K562 (cell line): Measurements from ENCODE around the gene ZNRF1. TPM values are rescaled to one million over a fixed set of nuclear protein-coding genes. Genes with fewer than 3 reads are reported as not detected.
A peak's percentile ranks its signal among the peaks of the same experiment; 100 is the strongest.

Source experiments
- ATAC-seq: fragments of 200-7000 bp; cut with Tn5 transposase; 3 replicates; pipeline ENCODE4 v1.9.1; 2020; ENCODE audit warnings: moderate library complexity
- BruUV-seq: library from RNA; stranded (reverse); fragments of 400-500 nt; replicated peaks from 2 replicates; lab custom pipeline; 2021; lab: Mats Ljungman, UMichigan
- CTCF ChIA-PET: fragments of 300-600 bp; formaldehyde crosslinking; extraction: SDS; loops from one replicate; lab custom pipeline; 2021; ENCODE audit warnings: low intra/inter-chr PET ratio; lab: Yijun Ruan, JAX
- POLR2A ChIA-PET: fragments of 300-600, 350-650 bp; sonication (Branson Sonifier 250); formaldehyde crosslinking; extraction: SDS; loops from one replicate; lab custom pipeline; 2021; ENCODE audit warnings: antibody characterized with exemption, inconsistent platforms; lab: Yijun Ruan, JAX
- DNase-seq, 4 experiments: peaks; one replicate each; pipeline versions ENCODE4 v3.0.0 to v3.0.0-alpha.2; 2011 to 2018; ENCODE audit warnings: low spot score in 3 of 4, mixed read lengths in 3 of 4; ENCODE audit errors: extremely low read depth in 1 of 4
- FAIRE-seq: peaks from 2 replicates; lab custom pipeline; 2011; peaks lifted over from hg19 to GRCh38; lab: Jason Lieb, UNC
- H2AFZ ChIP-seq: 2 replicates; pipeline ENCODE4 v1.6.0; 2011; ENCODE audit warnings: low read depth, low read length, control low read depth, inconsistent platforms
- H3K27ac ChIP-seq: fragments of 200-600 bp; 3 replicates; pipeline ENCODE4 v1.8.0; 2011; ENCODE audit warnings: low read depth, mild to moderate bottlenecking, control low read depth, inconsistent platforms, low read length, moderate library complexity, mixed read lengths; ENCODE audit errors: extremely low read depth
- H3K27me3 ChIP-seq, 2 experiments: fragments of 300-600 bp in 1 of 2; 2 replicates in 1 of 2; 3 replicates in 1 of 2; pipeline versions ENCODE4 v1.6.0 to v1.8.0; 2011; ENCODE audit warnings: inconsistent platforms in 2 of 2, low read length in 2 of 2, mild to moderate bottlenecking in 1 of 2, mixed read lengths in 1 of 2, moderate library complexity in 1 of 2; ENCODE audit not compliant: control insufficient read depth in 2 of 2, insufficient read depth in 2 of 2
- H3K36me3 ChIP-seq: fragments of 300-600 bp; 3 replicates; pipeline ENCODE4 v1.8.0; 2011; ENCODE audit warnings: mild to moderate bottlenecking, low read length, inconsistent platforms; ENCODE audit not compliant: control insufficient read depth, insufficient read depth
- H3K4me1 ChIP-seq, 2 experiments: fragments of 200-600 bp in 1 of 2; replicated peaks in 1 of 2; 2 replicates in 1 of 2; 3 replicates in 1 of 2; pipeline versions ENCODE4 v1.5.1 to v1.8.0; 2011; ENCODE audit warnings: inconsistent platforms in 2 of 2, low read length in 2 of 2, mild to moderate bottlenecking in 1 of 2, mixed read lengths in 1 of 2, moderate library complexity in 1 of 2; ENCODE audit not compliant: control insufficient read depth in 2 of 2, insufficient read depth in 2 of 2
- H3K4me2 ChIP-seq: 2 replicates; pipeline ENCODE4 v1.6.1; 2011; ENCODE audit warnings: low read length, control low read depth, inconsistent platforms, mixed read lengths; ENCODE audit not compliant: insufficient read depth
- H3K4me3 ChIP-seq: fragments of 200-600 bp; sonication (generic), shearing (Covaris generic); 2 replicates; pipeline ENCODE4 v1.5.1; 2016; ENCODE audit warnings: control low read depth, inconsistent platforms
- H3K79me2 ChIP-seq: fragments of 200-600 bp; 3 replicates; pipeline ENCODE4 v1.8.0; 2011; ENCODE audit warnings: low read length, inconsistent platforms; ENCODE audit not compliant: control insufficient read depth, insufficient read depth
- H3K9ac ChIP-seq, 2 experiments: 2 replicates each; pipeline versions ENCODE4 v1.6.0 to v1.6.1; 2011; ENCODE audit warnings: low read depth in 2 of 2, low read length in 2 of 2, control low read depth in 1 of 2, inconsistent platforms in 1 of 2, mild to moderate bottlenecking in 1 of 2, mixed read lengths in 1 of 2; ENCODE audit not compliant: insufficient read depth in 1 of 2
- H3K9me1 ChIP-seq: one replicate; pipeline ENCODE4 v1.6.0; 2011; ENCODE audit warnings: inconsistent platforms, mild to moderate bottlenecking, low read length, moderate library complexity; ENCODE audit not compliant: control insufficient read depth, insufficient read depth
- H3K9me3 ChIP-seq: replicated peaks from 2 replicates; pipeline ENCODE4 v1.5.1; 2011; ENCODE audit warnings: low read depth, low read length, inconsistent platforms; ENCODE audit not compliant: control insufficient read depth, insufficient read depth
- H4K20me1 ChIP-seq: replicated peaks from 2 replicates; pipeline ENCODE4 v1.6.1; 2011; ENCODE audit warnings: low read length, inconsistent platforms, mixed read lengths; ENCODE audit not compliant: control insufficient read depth, insufficient read depth
- BCOR ChIP-seq: fragments of 450-650 bp; IDR thresholded peaks from 2 replicates; pipeline ENCODE4 v1.6.1; 2016
- DPF2 ChIP-seq: fragments of 450-650 bp; IDR thresholded peaks from 2 replicates; pipeline ENCODE4 v1.6.1; 2016
- NCOA4 ChIP-seq: fragments of 450-650 bp; IDR thresholded peaks from 2 replicates; pipeline ENCODE4 v1.6.1; 2018; ENCODE audit warnings: mild to moderate bottlenecking; ENCODE audit not compliant: partially characterized antibody
- NR4A1 ChIP-seq, 2 experiments: fragments of 250-450 bp in 1 of 2; fragments of 450-650 bp in 1 of 2; sonication (Bioruptor Pico) in 1 of 2; IDR thresholded peaks; 2 replicates each; pipeline versions ENCODE4 v1.4.0 to v1.6.1; 2016 to 2020; ENCODE audit warnings: mild to moderate bottlenecking in 2 of 2, missing compliant biosample characterization in 1 of 2, missing genetic modification characterization in 1 of 2, moderate library complexity in 1 of 2
- PRMT5 ChIP-seq: sonication (generic); formaldehyde crosslinking; IDR thresholded peaks from 2 replicates; pipeline ENCODE4 v1.5.0; 2020; ENCODE audit warnings: missing genetic modification reagents
- ZFPM2 ChIP-seq: fragments of 250-450 bp; sonication (Bioruptor Pico); IDR thresholded peaks from 2 replicates; pipeline ENCODE4 v1.5.1; 2022; ENCODE audit warnings: mild to moderate bottlenecking
- WGBS: fragments of 100-300 bp; shearing (Covaris generic); methylation state at CpG from one replicate; pipeline ENCODE4 v1.1.6; 2016; ENCODE audit warnings: low coverage, mixed read lengths; ENCODE audit not compliant: insufficient coverage; ENCODE audit errors: missing lambda C conversion rate; 5-methylcytosine and 5-hydroxymethylcytosine counted together
- in situ Hi-C: fragments of 300-500 bp; cut with MboI; formaldehyde crosslinking; loops from 4 replicates; pipeline ENCODE4 v1.15.0; 2018; ENCODE audit warnings: inconsistent platforms, mixed read lengths
- intact Hi-C: fragments of 100-400 bp; cut with micrococcal nuclease; formaldehyde crosslinking; loops from 2 replicates; pipeline ENCODE4 v1.14.2; 2022
- polyA plus RNA-seq, 8 experiments: library from polyadenylated mRNA; depleted of rRNA in 4 of 8; stranded (reverse) in 5 of 8; unstranded in 3 of 8; fragments of >200 nt; fragmentation: Nextera tagmentation in 2 of 8; fragmentation: Illumina TruSeq in 1 of 8; extraction: Ambion mirVana in 2 of 8; extraction: Trizol in 1 of 8; gene quantifications; 2 replicates each; pipeline versions ENCODE4 v1.2.1 to v1.2.3, GENCODE V29; 2011 to 2014; ENCODE audit warnings: inconsistent platforms in 1 of 8, missing spikeins in 1 of 8
- total RNA-seq, 7 experiments: library from RNA; depleted of rRNA in 6 of 7; stranded (reverse); fragments of >200 nt in 6 of 7; fragmentation: Illumina TruSeq in 2 of 7; extraction: Trizol in 2 of 7; gene quantifications; 2 replicates each; pipeline versions ENCODE4 v1.2.1 to v1.2.3, GENCODE V29; 2011 to 2021; ENCODE audit warnings: low replicate concordance in 1 of 7
- TF ChIP-seq, protein P1 (sequence below): sonication (generic); formaldehyde crosslinking; IDR thresholded peaks from 2 replicates; pipeline ENCODE4 v1.8.0; 2023; ENCODE audit warnings: missing genetic modification reagents, mild to moderate bottlenecking, borderline replicate concordance
- TF ChIP-seq, protein P2 (sequence below): fragments of 450-650 bp; formaldehyde crosslinking; IDR thresholded peaks from 2 replicates; pipeline ENCODE4 v1.4.0; 2020; ENCODE audit warnings: mild to moderate bottlenecking, moderate library complexity

ZNRF1 gene
- total and polyA plus RNA-seq, 9 of the 15 experiments (the other 6 are each of a cell fraction or from before 2014, with no cell fraction given) = 9.5 to 37.7 (median 20.0) TPM

DNA sequence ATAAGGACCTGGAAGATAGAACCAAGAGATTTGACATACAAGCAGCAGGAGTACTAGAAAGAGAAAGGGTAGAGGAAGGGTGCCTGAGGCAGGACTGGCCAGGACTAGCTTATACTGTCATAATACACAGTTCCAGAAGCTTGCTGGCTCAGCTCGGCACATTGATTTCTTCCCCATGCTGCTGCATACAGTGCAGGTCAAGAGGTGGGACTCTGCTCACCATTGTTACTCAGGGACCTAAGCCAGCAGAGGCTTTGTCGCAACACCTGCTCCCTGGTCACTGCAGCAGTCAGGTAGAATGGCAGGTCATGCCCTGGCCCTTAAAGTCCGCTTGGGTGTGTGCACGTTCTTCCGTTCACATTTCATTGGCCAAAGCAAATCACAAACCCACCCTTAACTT is 85.0 kb downstream of the ZNRF1 start:
- FAIRE-seq (no peak), ATAC-seq (peak; percentile 6; the same call in 1 of the 3 replicates), DNase-seq (no peak)
- H3K4me1 ChIP-seq = peaks cover 30 to 60% of the 10 kb centered on the region in 2 experiments
- H3K9me1 ChIP-seq = no peaks in the 10 kb centered on the region
- H4K20me1 ChIP-seq = no peaks in the 10 kb centered on the region
- no peaks in the 10 kb centered on the region for H3K9me3 ChIP-seq
- no peak for TF ChIP-seq PRMT5 (CRISPR knock-in tag)
- no peak for TF ChIP-seq NCOA4
- TF ChIP-seq BCOR = no peak
- no peak for TF ChIP-seq NR4A1 (CRISPR knock-in tag; IDR thresholded peaks at IDR 0.05)
- no peak for TF ChIP-seq NR4A1 (tag; IDR thresholded peaks at IDR 0.05)
- no peak for TF ChIP-seq DPF2
- TF ChIP-seq, protein P1, sequence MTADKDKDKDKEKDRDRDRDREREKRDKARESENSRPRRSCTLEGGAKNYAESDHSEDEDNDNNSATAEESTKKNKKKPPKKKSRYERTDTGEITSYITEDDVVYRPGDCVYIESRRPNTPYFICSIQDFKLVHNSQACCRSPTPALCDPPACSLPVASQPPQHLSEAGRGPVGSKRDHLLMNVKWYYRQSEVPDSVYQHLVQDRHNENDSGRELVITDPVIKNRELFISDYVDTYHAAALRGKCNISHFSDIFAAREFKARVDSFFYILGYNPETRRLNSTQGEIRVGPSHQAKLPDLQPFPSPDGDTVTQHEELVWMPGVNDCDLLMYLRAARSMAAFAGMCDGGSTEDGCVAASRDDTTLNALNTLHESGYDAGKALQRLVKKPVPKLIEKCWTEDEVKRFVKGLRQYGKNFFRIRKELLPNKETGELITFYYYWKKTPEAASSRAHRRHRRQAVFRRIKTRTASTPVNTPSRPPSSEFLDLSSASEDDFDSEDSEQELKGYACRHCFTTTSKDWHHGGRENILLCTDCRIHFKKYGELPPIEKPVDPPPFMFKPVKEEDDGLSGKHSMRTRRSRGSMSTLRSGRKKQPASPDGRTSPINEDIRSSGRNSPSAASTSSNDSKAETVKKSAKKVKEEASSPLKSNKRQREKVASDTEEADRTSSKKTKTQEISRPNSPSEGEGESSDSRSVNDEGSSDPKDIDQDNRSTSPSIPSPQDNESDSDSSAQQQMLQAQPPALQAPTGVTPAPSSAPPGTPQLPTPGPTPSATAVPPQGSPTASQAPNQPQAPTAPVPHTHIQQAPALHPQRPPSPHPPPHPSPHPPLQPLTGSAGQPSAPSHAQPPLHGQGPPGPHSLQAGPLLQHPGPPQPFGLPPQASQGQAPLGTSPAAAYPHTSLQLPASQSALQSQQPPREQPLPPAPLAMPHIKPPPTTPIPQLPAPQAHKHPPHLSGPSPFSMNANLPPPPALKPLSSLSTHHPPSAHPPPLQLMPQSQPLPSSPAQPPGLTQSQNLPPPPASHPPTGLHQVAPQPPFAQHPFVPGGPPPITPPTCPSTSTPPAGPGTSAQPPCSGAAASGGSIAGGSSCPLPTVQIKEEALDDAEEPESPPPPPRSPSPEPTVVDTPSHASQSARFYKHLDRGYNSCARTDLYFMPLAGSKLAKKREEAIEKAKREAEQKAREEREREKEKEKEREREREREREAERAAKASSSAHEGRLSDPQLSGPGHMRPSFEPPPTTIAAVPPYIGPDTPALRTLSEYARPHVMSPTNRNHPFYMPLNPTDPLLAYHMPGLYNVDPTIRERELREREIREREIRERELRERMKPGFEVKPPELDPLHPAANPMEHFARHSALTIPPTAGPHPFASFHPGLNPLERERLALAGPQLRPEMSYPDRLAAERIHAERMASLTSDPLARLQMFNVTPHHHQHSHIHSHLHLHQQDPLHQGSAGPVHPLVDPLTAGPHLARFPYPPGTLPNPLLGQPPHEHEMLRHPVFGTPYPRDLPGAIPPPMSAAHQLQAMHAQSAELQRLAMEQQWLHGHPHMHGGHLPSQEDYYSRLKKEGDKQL (CRISPR knock-in tag) = no peak
- TF ChIP-seq, protein P2, sequence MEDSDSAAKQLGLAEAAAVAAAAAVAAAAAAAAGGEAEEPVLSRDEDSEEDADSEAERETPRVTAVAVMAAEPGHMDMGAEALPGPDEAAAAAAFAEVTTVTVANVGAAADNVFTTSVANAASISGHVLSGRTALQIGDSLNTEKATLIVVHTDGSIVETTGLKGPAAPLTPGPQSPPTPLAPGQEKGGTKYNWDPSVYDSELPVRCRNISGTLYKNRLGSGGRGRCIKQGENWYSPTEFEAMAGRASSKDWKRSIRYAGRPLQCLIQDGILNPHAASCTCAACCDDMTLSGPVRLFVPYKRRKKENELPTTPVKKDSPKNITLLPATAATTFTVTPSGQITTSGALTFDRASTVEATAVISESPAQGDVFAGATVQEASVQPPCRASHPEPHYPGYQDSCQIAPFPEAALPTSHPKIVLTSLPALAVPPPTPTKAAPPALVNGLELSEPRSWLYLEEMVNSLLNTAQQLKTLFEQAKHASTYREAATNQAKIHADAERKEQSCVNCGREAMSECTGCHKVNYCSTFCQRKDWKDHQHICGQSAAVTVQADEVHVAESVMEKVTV (CRISPR knock-in tag) = no peak
- no peak for TF ChIP-seq ZFPM2 (CRISPR knock-in tag)
- intact Hi-C loops (no loop called here), in situ Hi-C loops (no loop called here)
- POLR2A ChIA-PET = interaction anchor here (2.2 kb wide), 1 partner anchor 41 kb away, joined by 4 read pairs; no protein-coding TSS in a partner anchor
- no peaks in the 10 kb centered on the region for H3K27me3 ChIP-seq
- H2AFZ ChIP-seq = no peak overlapping the region
- H3K4me3 ChIP-seq = no peak overlapping the region
- CTCF ChIA-PET = no interaction called here
- H3K4me2 ChIP-seq = peak overlapping the region; percentile 9
- BruUV-seq = no TSS peak
- WGBS = 65% methylated on average over 5 of the region's 5 CpGs
- peak overlapping the region; percentile 29; the same call in 1 of the 3 replicates for H3K27ac ChIP-seq
- H3K36me3 ChIP-seq = peaks cover 12% of the 10 kb centered on the region; the same call in 2 of the 3 replicates
- peak overlapping the region in 1 of 2 experiments; percentile 80; a peak in 2 of 4 replicates for H3K9ac ChIP-seq
- peaks cover 88% of the 10 kb centered on the region for H3K79me2 ChIP-seq
